DMS 273 treated with DMSO at 0.1 percent for 48 hours (cell line): Measurements from ENCODE around the gene ILDR1.

ENCODE experiments used
- DNase-seq: peaks from one replicate; lab custom pipeline; 2025; lab: John Stamatoyannopoulos, UW

The ILDR1 gene

GRCh38 chr3:121994551-121994950, 27.5 kb downstream of the ILDR1 start:
- DNase-seq = no peak

GRCh38 chr3:121992601-121993560, 29.2 kb downstream of the ILDR1 start:
- DNase-seq = no peak

GRCh38 chr3:121989943-121990342, 32.1 kb downstream of the ILDR1 start:
- DNase-seq = no peak

- no peak for DNase-seq
Observed at GRCh38 chr3:121988146-121988545, 33.9 kb downstream of the ILDR1 start.

GRCh38 chr3:121985846-121986245, 36.2 kb downstream of the ILDR1 start:
- DNase-seq = no peak

GRCh38 chr3:121981473-121981872, 40.6 kb downstream of the ILDR1 start:
- no peak for DNase-seq

- no peak for DNase-seq
Observed at GRCh38 chr3:121980450-121980796, 41.6 kb downstream of the ILDR1 start.

- DNase-seq = no peak
Observed at GRCh38 chr3:121979734-121980449, 42.2 kb downstream of the ILDR1 start.

GRCh38 chr3:121979246-121979645, 42.8 kb downstream of the ILDR1 start:
- DNase-seq = no peak

- no peak for DNase-seq
Observed at GRCh38 chr3:121976727-121977126, 45.3 kb downstream of the ILDR1 start.

- DNase-seq = no peak
Observed at GRCh38 chr3:121975702-121976302, 46.2 kb downstream of the ILDR1 start.

GRCh38 chr3:121974601-121975111, 47.4 kb downstream of the ILDR1 start:
- no peak for DNase-seq

- no peak for DNase-seq
Observed at GRCh38 chr3:121970047-121970446, 52.0 kb downstream of the ILDR1 start.

GRCh38 chr3:121969631-121970030, 52.4 kb downstream of the ILDR1 start:
- DNase-seq = no peak

- DNase-seq = no peak
Observed at GRCh38 chr3:121963608-121964007, 58.4 kb downstream of the ILDR1 start.

- DNase-seq = no peak
Observed at GRCh38 chr3:121962443-121962842, 59.6 kb downstream of the ILDR1 start.

- no peak for DNase-seq
Observed at GRCh38 chr3:121961283-121961682, 60.8 kb downstream of the ILDR1 start.

GRCh38 chr3:121958801-121959200, 63.2 kb downstream of the ILDR1 start:
- DNase-seq = no peak

- DNase-seq = no peak
Observed at GRCh38 chr3:121957674-121958415, 64.2 kb downstream of the ILDR1 start.

- no peak for DNase-seq
Observed at GRCh38 chr3:121956363-121956762, 65.7 kb downstream of the ILDR1 start.

GRCh38 chr3:121951291-121951919, 70.6 kb downstream of the ILDR1 start:
- no peak for DNase-seq
